D341Med (cell line): ENCODE measurements around the gene GRN.
"Not testable (repeated sequence)": the region's sequence is repeated elsewhere in the genome, so short reads cannot be mapped to it uniquely, and the experiment has no call there.

Experiments used
- DNase-seq: peaks from one replicate; pipeline ENCODE4 v3.0.0; 2012; ENCODE audit warnings: low spot score

The GRN gene

DNA sequence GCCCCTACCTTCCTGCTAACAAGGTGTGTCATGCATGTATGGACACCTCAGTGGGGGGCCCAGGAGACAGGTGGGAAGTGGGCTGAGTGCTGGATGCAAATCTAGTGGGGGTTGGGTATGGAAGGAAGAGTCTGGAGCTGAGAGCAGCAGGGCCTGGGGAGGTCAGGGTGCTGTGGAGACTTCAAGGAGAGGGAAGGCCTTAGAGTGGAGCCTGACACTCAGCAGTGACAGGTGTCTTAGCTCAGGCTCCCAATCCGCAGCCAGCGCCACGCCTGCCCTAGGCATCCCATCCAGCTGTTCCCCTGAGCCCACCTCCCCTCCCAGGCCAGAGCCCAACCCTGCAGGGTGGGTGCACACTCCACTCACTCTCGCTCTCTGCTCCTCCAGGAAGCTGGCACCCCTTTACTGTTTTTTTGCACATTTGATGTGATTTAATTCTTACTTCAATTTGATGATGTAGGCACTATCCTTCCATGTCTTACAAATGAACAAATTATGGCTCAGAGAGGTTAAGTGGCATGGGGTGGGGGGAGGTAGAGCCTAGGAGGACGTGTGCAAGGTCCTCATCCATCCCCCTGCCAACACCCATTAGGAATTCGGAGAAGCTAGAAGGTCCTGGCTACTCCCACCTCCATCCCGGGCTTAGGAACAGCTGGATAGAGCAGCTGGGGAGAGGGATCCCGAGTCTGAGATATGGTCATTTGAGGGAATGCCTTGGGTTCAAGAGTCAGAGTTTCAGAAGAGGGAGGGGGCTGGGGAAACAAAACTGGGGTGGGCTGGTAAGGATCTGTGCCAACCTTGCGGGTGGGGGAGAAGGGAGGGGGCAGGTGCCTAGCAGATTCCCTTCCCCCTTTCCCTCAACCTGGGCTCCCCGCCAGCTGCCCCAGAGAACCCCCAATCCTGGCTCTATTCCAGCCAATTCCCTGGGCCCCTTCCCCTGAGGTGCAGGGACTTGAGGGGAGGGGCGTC lies 16.5 kb downstream of the GRN start:
- no peak for DNase-seq

DNA sequence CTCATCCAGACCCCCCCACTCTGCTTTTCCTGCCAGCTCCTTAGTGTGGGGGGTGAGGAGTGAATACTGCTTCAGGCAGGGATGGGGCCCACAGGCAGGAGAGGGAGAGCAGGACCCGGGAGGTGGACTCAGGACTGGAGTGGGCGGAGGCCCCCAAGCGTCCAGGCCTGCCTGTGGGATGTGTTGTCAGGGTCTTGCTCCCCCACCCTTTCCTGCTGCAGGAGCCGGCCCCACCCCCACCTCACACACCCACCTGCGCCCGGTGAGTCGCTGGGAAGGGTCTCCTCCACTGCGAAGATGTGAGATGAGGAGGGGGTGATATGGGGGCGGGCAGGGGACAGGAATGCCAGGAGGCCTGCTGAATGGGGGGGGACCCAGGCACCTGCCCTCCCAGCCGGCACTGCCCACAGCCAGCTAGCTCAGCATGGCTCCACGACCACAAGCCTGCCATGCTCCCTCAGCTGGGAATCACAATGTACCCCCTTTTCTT lies 17.4 kb downstream of the GRN start:
- no peak for DNase-seq

DNA sequence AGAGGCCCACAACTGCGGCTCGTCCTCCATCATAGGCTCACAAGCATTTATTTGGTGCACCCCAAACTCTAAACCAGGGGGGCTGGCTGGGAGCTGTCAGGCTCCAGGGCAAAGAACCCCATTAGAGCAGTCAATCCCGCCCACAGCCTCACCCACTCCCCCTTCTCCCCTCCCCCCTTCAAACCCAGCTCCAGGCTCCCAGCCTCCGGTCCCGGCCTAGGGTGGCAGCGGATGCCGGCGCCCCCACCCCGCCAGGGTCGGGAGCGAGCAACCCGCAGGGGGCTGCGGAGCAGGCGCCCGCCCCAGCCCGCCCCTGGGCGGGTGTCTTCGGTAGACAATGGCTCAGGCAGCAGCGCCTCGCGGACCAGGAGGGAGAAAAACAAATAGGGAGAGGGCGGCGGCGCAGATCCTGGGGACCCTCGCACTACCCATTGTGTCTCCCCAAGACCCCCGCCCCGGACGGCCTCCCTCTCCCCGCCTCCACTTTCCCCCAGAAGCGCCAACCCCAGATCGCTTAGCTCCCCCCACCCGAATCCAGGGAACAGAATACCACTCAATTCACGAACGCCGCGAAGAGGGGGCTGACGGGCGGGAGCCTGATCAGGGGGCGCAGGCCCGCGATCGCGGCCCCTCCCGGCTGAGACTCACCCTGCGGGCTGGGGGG lies 18.0 kb downstream of the GRN start:
- DNase-seq, result peak; percentile 87

DNA sequence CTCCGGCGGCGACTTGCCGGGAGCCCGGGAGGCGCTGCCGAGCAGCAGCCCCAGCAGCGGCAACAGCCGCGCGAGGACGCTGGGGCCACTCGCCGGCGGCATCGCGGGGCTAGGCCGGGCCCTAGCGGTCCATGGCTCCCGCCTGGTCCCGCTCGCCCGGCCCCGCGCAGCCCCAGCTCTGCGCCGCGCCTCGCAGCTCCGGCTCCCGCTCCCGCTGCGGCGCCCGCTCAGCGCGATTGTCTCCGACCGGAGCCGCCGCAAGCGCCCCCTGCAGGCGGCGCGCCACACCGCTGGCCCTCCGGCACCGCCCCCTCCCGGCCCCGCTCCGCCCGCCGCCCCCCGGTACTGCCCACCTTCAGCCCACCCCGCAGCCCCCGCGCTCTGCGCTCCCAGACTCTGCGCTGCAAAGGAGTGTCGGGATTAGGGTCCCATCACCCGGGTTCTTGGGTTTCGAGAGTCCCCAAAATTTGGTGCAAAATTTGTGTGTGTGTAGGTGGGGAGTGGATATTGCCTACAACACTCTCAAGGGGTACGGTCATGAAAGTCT lies 18.6 kb downstream of the GRN start, which contains the start of gene FAM171A2:
Gene FAM171A2, minus strand, starts transcription at position 241 of the 547 bp plus-strand sequence. Its CDS starts 139 bp downstream, at position 102.
- DNase-seq, result peak; percentile 99

DNA sequence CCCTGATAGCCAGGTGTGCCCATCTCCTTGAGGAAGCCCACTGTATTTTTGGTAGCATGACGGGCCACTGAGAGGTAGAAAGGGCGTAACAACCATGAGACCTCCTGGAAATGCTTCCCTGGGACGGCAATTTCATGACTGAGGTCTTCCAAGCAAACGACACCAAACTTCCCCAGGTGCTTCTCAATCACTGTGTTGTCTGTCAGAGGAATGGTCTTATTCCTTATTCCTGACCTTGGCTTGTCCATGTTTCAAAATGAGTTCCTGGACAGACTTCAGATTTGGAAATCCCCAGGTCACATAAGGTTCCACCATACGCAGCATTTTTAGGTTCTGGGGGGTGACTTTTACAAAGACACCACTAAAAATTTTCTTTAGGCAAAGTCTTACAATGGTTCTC lies 19.9 kb downstream of the GRN start:
- DNase-seq, result not testable (repeated sequence)

DNA sequence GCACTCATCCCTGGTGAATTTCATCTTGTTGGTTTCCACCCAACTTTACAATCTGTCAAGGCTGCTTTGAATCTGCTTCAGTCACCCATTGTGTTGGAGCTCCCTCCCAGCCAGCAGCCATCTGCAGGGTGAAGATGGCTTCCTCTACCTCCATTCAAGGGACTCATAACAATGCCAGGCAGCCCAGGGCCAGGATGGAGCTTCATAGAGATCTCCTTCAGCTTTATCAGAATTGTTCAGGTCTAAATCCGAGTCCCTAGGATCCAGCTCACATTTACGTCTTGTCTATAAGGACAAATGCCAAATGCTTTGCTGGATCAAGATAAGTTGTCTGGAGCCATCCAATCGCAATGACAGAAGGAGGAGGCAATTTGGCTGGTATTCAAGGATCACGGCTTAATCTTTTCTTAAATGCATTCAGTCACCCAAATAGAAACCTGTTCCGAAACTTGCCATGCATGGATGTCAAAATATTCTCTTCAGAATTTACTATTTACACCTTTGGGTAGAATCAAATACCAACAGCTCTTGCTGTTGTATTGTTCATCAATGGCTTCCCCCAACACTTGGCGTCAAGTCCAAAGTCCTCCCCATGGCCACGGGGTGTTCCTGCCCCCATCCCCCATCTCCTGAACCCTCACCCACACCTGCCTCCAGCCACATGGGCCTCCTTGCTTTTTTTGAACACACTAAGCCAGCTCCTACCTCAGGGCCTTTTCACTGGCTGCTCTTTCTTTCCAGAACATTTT lies 22.3 kb downstream of the GRN start:
- DNase-seq, result peak; percentile 71

DNA sequence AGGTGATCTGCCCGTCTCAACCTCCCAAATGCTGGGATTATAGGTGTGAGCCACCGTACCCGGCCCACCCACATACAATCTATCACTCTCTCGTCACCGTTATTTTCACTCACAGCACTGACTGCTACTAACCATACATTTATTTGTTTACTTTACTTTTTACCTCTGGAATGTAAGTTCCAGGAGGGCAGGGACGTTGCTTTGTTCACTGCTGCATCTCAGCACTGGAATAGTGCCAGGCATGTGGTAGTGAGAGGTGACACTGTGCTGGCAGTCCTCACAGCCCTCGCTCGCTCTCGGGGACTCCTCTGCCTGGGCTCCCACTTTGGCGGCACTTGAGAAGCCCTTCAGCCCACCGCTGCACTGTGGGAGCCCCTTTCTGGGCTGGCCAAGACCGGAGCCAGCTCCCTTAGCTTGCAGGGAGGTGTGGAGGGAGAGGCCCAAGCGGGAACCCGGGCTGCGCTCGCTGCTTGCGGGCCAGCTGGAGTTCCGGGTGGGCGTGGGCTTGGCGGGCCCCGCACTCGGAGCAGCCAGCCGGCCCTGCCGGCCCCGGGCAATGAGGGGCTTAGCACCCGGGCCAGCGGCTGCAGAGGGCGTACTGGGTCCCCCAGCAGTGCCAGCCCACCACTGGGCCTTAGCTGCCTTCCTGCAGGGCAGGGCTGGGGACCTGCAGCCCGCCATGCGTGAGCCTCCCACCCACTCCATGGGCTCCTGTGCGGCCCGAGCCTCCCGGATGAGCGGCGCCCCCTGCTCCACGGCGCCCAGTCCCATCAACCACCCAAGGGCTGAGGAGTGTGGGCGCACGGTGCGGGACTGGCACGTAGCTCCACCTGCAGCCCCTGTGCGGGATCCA lies 23.5 kb downstream of the GRN start:
- not testable (repeated sequence) for DNase-seq

DNA sequence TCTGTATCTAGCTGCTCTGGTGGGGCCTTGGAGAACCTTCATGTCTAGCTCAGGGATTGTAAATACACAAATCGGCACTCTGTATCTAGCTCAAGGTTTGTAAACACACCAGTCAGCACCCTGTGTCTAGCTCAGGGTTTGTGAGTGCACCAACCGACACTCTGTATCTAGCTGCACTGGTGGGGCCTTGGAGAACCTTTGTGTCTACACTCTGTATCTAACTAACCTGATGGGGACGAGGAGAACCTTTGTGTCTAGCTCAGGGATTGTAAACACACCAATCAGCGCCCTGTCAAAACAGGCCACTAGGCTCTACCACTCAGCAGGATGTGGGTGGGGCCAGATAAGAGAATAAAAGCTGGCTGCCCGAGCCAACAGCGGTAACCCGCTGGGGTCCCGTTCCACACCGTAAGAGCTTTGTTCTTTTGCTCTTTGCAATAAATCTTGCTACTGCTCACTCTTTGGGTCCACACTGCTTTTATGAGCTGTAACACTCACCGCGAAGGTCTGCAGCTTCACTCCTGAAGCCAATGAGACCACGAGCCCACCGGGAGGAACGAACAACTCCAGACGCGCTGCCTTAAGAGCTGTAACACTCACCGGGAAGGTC lies 24.4 kb downstream of the GRN start:
- DNase-seq, result not testable (repeated sequence)

DNA sequence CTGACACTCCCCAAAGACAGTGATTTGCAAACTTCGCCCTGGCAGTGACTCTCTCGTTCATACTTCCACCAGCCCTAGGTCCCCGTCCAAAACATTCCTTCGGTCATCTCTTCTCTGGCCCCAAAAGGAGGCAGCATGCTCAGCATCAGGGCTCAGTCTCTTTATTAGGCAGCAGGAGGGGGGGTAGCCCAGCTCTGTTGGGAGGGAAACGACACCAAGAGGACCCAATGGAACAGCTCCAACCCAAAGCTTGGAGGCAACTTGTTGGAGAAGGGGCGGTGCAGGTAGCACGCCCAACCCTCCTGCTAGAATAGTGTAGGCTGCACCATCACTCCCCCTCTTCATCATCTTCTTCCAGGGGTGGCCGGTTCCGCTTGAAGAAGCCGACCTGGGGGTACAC lies 26.9 kb downstream of the GRN start:
- no peak for DNase-seq

DNA sequence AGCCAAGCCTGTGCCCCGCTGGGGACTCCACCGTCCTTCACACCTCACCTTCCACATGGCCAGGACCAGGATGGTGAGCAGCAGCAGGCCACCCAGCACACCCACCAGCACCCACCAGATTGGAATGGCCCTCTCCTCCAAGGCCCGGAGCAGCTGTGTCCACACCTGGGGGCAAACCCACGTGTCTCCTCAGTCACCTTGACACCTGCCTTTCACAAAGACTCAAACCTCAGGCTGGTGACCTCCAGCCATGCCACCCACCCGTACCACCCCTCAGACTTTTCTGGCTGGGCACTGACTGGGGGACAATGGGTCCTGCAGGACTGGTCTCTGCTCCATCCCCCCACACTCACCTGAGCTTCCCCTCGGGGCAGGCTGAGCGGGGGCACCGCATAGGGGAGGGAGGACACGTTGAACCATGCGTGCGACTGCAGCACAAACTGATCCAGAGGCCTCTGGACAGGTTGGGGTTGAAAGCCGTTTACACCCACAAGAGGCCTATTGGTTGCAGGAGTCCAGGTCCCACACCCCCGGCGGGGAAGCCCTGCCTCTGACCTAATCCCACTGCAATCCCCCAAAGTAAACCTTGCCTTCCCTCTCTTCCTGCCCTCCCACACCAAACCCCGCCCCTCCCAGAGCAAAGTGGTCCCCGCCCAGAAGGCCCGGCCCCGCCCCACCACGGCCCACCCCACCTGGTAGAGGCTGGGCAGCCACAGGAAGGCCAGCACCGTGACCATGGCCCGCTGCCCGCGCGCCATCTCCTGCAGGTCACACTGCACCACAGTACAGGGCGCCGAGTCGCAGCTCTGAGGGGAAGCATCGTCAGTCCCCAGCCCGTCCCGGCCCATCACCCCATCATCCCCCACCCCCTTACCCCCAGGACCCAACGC lies 29.4 kb downstream of the GRN start:
- no peak for DNase-seq

DNA sequence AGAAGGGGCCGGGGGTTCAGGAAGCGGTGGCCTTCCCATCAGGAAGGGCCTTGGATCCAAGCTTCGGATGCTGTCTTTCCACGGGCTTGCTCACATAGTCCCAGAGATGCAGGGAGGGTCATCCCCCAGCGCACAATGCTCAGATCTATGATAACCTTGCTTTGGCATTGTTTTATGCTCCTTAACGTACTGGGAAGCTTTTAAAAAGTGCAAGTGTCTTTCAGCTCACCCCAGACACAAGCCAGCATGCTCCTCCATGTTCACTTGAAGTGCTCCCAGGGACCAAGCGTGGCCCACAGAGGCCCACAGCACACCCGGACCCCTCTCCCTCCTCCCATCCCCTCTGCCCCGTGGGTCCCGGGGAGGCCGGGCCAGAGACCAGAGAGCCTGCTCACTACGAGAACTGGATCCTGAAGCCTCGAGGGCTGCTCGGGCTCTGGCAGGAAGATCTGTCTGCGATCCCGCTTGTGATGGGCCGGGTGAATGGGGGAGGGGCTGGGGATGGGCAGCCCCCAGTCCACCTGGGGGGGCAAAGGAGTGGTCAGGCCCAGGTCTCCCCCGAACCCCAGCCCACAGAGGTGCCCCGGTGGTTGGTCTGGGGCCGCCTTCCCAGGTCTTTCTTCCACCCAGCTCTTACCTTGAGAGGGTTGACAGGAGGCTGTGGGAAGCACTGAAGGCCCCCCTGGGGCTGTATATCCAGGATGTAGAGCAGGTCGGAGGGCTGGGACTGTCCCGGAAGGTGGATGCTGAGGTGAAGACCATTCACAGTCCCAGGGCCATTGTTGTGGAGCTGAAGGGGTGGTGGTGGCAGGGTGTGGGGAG lies 30.3 kb downstream of the GRN start:
- DNase-seq, result peak; percentile 47

DNA sequence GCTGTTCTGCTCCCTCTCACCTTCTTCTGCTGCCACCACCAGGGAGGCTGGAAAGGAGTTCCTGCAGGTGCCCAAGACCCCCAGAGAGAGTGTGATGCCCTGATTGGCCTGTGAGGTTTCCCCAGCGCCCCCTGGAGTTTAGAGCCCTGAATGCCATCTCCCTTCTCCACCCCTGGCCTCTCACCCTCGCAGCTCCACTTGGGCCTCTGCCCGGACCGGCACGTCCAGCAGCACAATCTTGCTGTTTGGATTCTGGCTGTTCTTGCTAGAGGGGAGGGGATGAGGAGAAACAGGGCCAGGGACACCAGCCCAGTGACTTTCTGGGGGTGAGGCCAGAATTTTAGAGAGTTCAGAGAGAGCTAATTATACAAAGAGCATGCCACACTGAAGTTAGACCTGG lies 31.0 kb downstream of the GRN start:
- peak; percentile 80 for DNase-seq

DNA sequence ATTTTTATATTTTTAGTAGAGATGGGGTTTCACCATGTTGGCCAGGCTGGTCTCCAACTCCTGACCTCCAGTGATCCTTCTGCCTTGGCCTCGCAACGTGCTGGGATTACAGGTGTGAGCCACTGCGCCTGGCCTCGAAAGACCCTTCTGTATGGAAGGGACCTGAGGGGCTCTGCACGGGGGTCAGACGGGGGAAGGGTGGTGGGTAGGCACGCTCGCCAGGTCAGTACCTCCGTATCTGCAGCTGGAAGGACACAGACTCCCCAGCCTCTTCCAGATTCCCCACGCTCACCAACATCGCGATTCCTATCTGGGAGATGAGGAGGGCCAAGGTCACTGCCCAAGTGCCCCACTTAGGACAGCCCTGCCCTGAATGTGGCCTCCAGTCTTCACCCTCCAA lies 31.7 kb downstream of the GRN start:
- no peak for DNase-seq

DNA sequence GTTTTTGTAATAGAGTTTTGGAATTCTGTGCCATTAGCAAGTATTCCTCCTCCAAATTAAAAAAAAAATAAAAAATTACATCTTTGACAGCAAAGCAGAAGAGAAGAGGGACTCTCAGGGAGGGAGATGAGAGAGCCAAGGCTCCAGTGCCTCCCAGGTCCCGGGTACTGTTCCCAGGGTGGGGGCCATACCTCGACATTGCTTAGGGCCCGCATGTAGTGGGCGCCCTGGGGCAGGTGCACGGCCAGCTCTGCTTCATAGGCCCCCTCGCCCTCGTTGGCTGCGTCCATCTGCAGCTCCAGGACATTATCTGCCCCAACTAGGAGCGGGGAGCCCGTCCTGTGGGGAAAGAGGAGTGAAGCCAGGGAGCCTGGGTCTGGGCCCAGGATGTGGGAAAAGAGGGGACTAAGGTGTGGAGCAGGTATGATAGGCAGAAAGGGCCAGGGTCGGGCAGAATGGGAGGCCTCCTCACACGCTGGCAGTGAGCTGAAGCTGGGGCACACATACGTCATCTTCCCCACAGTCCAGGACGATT lies 33.1 kb downstream of the GRN start:
- DNase-seq, result no peak

DNA sequence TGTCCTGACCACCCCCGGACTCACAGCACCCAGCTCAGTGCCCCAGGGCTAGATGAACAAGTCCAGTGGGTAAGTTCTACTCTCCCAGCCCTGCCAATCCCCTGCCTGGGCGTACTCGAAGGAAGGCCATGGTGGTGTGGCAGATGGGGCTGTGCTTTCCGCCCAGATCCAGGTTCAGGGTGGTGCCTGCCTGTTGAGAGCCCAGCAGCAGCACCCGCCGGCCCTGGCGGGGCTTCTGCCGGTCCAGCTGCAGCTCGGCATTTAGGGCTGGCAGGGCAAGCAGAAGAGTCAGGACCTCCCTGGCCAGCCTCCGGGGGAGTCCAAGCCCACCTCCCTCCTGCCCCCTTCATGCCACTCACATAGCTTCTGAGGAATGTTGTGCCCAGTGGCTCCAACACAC lies 34.8 kb downstream of the GRN start:
- no peak for DNase-seq

DNA sequence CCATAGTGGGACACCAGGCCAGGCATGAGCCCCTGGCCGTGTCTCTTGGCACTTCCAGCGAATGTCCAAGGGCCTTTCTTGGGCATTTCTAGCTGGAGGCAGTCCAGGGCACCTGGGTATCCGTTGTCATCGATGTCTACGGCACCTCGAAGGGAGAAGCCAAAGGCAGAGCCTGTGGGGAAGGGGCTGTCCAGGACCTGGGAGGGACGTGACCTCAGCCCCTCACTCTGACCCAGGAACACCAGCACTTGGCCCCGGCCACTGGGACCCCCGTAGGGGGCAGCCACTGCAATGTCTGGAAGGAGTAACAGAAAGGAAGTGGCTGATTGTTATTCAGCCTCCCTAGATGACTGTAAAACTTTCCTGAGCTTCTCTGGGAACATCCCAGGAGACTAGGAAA lies 35.7 kb downstream of the GRN start:
- DNase-seq, result no peak

DNA sequence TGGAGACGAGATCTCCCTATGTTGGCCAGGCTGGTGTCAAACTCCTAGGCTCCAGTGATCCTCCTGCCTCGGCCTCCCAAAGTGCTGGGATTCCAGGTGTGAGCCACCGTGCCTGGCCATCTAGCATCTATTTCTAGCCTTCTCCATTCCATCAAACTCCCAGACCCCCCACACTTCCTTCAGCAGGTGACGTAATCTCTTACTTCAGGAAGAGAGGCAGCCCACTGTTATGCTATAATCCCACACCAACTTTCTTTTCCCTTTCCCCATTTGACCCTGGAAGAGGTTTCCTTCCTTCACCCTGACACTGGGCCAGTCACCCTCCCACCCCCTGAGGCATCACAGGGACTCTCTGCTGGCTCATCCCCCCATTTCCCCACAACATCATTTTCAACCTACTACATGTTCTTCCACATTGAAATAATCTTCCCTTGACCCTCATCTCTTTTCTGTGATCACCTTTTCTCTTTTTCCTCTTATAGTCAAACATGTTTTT lies 36.8 kb downstream of the GRN start:
- DNase-seq, result peak; percentile 20

DNA sequence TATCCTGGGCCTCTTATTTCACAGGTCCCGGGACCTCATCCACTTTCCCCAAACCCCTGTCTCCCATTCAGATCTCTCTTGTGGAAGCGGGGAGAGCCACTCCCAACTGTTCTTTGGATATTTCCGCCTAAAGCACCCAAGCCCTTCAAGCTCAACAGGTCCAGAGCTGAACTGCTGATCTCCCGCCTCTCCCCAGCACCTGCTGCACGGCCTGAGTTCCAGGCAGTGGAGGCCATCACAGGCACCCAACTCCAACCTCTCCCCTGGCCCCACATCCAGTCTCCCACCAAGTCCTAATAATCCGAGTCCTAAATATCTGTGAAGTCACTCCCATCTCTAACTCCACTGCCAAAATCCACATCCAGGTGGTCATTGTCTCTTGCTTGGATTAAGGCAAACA lies 37.8 kb downstream of the GRN start:
- no peak for DNase-seq
